Immature natural killer cell (primary cell): Measurements from ENCODE around the gene PIK3R6. TPM values are rescaled to one million over a fixed set of nuclear protein-coding genes. Genes with fewer than 3 reads are reported as not detected.
"Not testable (repeated sequence)": the region's sequence is repeated elsewhere in the genome, so short reads cannot be mapped to it uniquely, and the experiment has no call there.

ENCODE experiments used
- DNase-seq, 3 donors: peaks; one replicate each; pipeline ENCODE4 v3.0.0; 2022; ENCODE audit warnings: mixed read lengths in 1 of 3
- H3K27ac Mint-ChIP-seq, 6 donors: one replicate each; pipeline ENCODE4 v1.8.0; 2020; ENCODE audit warnings: mixed read lengths in 6 of 6, mild to moderate bottlenecking in 5 of 6, inconsistent platforms in 4 of 6, moderate library complexity in 3 of 6
- H3K27me3 Mint-ChIP-seq, 3 donors: one replicate each; pipeline ENCODE4 v1.8.0; 2020 to 2021; ENCODE audit warnings: low read depth in 3 of 3, mild to moderate bottlenecking in 3 of 3, mixed read lengths in 3 of 3, moderate library complexity in 3 of 3, inconsistent platforms in 1 of 3
- H3K36me3 Mint-ChIP-seq, 3 donors: one replicate each; pipeline ENCODE4 v1.8.0; 2020; ENCODE audit warnings: mixed read lengths in 3 of 3, inconsistent platforms in 2 of 3, mild to moderate bottlenecking in 2 of 3
- H3K4me1 Mint-ChIP-seq, 2 donors: one replicate each; pipeline ENCODE4 v1.8.0; 2020; ENCODE audit warnings: inconsistent platforms in 2 of 2, mild to moderate bottlenecking in 2 of 2, mixed read lengths in 2 of 2, moderate library complexity in 1 of 2
- H3K4me3 Mint-ChIP-seq, 5 donors: one replicate each; pipeline ENCODE4 v1.8.0; 2020; ENCODE audit warnings: mild to moderate bottlenecking in 5 of 5, mixed read lengths in 5 of 5, inconsistent platforms in 3 of 5, moderate library complexity in 3 of 5
- H3K9me3 Mint-ChIP-seq, 6 donors: one replicate each; pipeline ENCODE4 v1.8.0; 2020; ENCODE audit warnings: mild to moderate bottlenecking in 6 of 6, mixed read lengths in 6 of 6, inconsistent platforms in 4 of 6, moderate library complexity in 3 of 6
- polyA plus RNA-seq, 3 donors: library from polyadenylated mRNA; unstranded; fragments of 300-500 nt; fragmentation: Illumina TruSeq; gene quantifications; one replicate each; pipeline ENCODE4 v1.2.3, GENCODE V29; 2021

PIK3R6 gene
- polyA plus RNA-seq, 3 donors from 2014 or later = 0.18 to 0.57 TPM; not detected in 1

DNA sequence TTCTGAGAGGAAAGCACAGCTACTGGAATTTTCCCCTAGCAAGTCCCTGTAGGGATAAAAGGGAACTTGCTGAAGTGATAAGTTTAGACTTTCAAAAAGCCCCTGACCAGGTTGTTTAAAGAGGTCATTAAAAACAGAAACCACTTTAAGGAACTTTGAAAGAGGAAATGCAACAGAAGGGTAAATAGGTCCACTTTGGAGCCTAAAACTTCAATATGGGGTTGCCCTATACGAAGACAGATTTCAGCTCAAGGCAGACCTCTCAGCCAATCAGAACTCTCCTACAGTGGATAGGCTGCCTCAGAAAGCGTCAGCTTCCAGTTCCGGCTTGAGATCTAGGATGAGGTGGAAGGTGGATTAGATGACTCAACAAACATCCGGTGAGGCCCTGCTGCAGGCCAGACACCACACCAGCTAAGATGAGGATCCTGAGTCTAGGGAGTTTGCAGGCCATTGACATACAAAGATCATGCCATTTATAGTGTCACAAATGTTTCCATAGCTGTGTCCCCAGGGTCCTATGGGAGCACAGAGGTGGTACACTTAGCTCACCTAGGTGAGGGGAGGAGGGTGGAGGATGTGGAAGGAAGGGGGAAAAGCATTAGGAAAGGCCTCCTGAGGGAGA, 60.4 kb downstream of the PIK3R6 start:
- Mint-ChIP-seq H3K27ac (peak overlapping the region in 2 of 6 donors; percentile 55 to 61), H3K36me3 (peaks cover 14 to 34% (median 22%) of the 10 kb centered on the region in 3 donors), H3K4me3 (no peak overlapping the region)

DNA sequence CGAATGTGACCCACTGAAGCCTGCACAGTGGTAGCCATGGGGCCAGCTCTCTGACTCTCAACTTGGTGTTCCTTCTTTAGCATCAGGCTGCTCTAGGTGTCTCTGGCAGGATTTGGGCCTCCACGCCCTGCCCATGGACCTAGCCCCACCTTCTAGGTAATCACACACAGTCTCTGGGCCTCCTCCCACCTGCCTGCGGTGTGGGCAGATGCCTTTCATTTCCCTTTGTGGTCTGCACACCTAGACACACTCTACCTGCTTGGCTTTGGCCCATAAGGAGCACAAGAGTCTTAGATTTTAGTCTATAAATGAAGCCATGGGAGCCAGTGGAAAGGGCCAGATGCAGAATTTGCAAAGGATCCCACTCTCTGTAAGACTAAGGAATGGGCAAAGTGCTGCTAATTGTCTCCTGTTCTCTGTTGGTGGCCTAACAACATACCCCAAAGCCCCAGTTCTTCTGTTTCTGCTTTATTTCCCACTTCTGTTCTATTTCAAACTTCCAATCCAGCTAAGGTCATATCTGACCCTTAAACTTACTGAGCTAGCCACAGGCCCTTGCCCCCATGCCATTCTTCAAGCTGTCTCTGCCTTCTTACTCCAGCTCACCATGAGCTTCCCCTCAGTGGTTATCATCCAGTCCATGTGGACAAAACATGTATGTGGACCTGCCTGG, 61.1 kb downstream of the PIK3R6 start:
- Mint-ChIP-seq H3K27me3 (peaks cover 0 to 4% (median 2%) of the 10 kb centered on the region in 3 donors), H3K9me3 (peaks cover 0 to 8% (median 2%) of the 10 kb centered on the region in 6 donors), H3K4me1 (no peaks in the 10 kb centered on the region), H3K27ac (peak overlapping the region in 2 of 6 donors; percentile 55 to 61), H3K4me3 (no peak overlapping the region), H3K36me3 (peaks cover 8 to 27% (median 17%) of the 10 kb centered on the region in 3 donors)
- no peak for DNase-seq

More for the DNA sequence above, 60.4 kb downstream of the PIK3R6 start:
- Mint-ChIP-seq H3K9me3 (peaks cover 0 to 15% (median 4%) of the 10 kb centered on the region in 6 donors), H3K27me3 (peaks cover 0 to 5% (median 2%) of the 10 kb centered on the region in 3 donors), H3K4me1 (no peaks in the 10 kb centered on the region)
- DNase-seq = peak in 1 of 3 donors; percentile 7

DNA sequence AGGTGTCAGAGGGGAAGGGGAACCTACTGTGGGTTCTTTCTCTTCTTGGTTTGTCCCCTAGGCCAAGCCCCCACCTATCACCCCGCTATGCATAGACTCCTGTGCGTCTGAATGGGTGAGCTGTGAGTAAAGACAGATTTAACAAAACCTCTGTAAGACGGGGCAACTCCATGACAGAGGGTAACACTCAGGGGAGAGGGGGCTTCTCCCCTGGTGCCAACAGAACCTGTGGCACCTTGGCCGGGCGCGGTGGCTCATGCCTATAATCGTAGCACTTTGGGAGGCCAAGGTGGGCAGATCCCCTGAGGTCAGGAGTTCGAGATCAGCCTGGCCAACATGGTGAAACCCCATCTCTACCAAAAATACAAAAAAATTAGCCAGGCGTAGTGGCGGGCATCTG, 62.1 kb downstream of the PIK3R6 start:
- not testable (repeated sequence) for H3K9me3 Mint-ChIP-seq, H3K27ac Mint-ChIP-seq, DNase-seq, H3K4me3 Mint-ChIP-seq, H3K4me1 Mint-ChIP-seq, H3K27me3 Mint-ChIP-seq
- H3K36me3 Mint-ChIP-seq = peaks cover 6 to 25% (median 14%) of the 10 kb centered on the region in 3 donors

DNA sequence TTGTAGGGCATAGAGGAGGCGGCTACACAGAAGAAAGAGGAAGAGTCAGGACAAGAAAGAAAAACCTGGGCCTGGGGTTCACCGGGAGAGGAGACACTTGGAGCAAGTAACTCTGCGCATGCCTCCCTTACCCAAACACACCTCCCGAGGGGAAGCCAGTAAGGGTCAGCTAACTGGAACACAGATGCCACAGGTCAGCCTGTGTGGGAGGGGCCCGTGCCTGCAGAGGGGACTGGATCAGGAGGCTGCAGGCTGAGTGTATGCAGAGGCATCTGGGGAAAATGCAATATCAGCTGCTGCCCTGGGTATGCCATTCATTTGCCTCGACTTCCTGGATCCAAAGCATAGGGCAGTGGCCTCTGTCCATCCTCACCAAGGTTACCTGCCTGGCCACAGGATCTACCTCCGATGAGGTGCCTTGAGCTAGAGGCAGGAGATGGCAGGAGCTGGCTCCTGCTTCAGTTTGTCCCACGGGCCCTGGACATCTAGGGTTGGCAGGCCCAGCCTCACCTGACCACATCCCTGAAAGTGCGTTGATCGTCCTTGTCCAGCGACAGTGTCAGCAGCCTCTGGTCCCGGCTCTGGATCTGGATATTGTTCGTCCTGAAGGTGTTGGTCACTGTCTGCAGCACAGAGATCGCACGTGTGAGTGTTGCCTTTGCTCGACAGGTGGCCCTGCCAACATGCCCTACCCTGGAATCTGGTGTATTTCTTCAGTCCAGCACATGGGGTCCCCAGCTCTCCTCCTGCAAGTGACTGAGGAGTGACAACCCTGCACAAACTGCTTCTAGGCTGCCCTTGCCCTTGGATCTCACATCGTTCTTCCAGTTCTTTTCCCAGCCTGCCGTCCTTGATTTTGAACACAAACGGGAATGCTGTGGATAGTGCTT, 63.7 kb downstream of the PIK3R6 start:
- Mint-ChIP-seq H3K4me3 (no peak overlapping the region), H3K27me3 (peaks cover 0 to 4% (median 0%) of the 10 kb centered on the region in 3 donors), H3K27ac (no peak overlapping the region), H3K36me3 (peaks cover 0 to 19% (median 4%) of the 10 kb centered on the region in 3 donors), H3K4me1 (no peaks in the 10 kb centered on the region), H3K9me3 (peaks cover 0 to 2% (median 0%) of the 10 kb centered on the region in 6 donors)
- DNase-seq = no peak

DNA sequence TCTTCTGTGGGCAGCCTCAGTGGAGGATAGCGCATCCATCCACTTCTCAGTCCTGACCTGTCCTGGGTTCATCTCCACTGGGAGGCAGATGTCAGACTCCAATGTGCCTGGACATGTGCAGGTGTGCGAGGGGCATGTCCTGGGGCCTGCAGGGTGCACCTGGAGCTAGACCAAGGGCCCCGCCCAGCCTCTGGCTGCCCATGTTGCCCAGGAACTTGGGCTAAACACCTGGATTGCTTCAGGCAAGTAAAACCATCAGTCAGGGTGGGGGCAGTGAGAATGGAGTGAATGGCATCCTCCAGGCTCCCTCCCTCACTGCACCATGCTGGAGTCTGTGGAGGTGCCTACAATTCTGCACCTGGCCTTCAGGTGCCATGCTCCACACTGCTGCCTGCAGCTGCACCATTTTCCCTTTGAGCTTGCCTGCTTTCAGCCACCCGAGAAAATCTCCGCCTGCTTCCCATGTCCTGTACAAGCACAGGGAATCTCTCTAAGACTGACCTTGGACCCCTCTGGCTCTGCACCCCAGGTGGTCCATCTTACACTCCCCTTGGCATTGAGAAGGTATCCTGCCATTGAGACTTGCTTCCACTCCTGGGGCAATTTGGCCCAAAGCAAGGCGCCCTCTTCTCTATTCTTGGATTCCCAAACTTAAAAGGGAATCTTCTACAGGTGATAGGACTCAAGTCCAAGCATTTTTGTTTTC, 66.2 kb downstream of the PIK3R6 start:
- DNase-seq = no peak
- Mint-ChIP-seq H3K27me3 (peaks cover 0 to 3% (median 0%) of the 10 kb centered on the region in 3 donors), H3K27ac (no peak overlapping the region), H3K9me3 (no peaks in the 10 kb centered on the region), H3K4me1 (no peaks in the 10 kb centered on the region), H3K4me3 (no peak overlapping the region), H3K36me3 (peaks cover 0 to 5% (median 0%) of the 10 kb centered on the region in 3 donors)

DNA sequence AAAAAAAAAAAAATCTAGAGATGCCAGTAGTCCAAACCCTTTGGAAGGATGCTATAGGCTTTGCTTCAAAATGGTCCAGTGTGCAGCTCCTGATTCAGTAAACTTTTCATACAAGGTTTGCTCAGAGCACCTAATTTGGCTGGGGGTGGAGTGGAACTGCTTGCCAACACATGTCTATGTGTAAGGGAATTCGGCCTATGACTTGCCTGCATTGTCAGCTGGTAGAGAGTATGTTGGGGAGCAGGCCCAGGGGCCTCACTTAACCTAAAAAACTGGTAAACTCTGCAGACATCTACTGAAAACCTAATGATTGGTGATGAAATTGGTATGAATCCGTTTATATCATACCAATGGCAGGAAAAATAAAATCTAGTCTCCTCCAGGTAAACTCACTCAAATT, 66.8 kb downstream of the PIK3R6 start:
- no peaks in the 10 kb centered on the region for H3K4me1 Mint-ChIP-seq
- no peak overlapping the region for H3K27ac Mint-ChIP-seq
- H3K36me3 Mint-ChIP-seq = peaks cover 0 to 5% (median 0%) of the 10 kb centered on the region in 3 donors
- no peak for DNase-seq
- H3K4me3 Mint-ChIP-seq = no peak overlapping the region
- H3K9me3 Mint-ChIP-seq = no peaks in the 10 kb centered on the region
- H3K27me3 Mint-ChIP-seq = peaks cover 0 to 3% (median 0%) of the 10 kb centered on the region in 3 donors

DNA sequence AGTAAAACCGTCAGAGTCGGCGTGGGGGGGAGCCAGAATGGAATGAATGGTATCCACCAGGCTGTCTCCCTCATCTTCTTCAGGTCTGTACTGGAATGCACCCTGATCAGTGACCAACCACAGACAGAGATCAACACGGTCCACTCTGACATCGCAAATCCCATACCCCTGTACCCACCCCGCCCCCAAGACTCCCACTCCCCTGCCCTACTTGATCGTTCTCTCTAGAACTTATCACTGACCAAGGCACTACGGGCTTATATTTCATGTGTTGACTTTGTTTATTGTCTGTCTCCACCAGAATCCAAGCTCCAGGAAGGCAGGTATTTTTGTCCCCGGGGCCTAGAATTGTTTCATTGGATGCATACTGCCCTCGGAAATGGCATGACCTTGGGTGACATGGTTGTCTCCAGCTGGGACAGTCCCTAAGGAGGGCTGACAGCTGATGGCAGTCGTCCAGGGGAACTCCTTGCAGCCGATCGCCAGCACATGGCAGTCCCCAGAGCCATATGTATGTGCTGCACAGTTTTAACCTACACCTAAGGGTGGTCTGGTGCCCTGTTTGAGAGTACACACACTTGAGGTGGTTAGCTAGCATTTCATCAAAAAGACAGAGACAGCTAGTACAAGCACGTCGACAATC, 67.8 kb downstream of the PIK3R6 start:
- no peak overlapping the region for H3K27ac Mint-ChIP-seq
- peaks cover 0 to 5% (median 0%) of the 10 kb centered on the region in 3 donors for H3K36me3 Mint-ChIP-seq
- no peaks in the 10 kb centered on the region for H3K4me1 Mint-ChIP-seq
- H3K4me3 Mint-ChIP-seq = no peak overlapping the region
- H3K27me3 Mint-ChIP-seq = peaks cover 0 to 5% (median 0%) of the 10 kb centered on the region in 3 donors
- no peak for DNase-seq
- no peaks in the 10 kb centered on the region for H3K9me3 Mint-ChIP-seq

DNA sequence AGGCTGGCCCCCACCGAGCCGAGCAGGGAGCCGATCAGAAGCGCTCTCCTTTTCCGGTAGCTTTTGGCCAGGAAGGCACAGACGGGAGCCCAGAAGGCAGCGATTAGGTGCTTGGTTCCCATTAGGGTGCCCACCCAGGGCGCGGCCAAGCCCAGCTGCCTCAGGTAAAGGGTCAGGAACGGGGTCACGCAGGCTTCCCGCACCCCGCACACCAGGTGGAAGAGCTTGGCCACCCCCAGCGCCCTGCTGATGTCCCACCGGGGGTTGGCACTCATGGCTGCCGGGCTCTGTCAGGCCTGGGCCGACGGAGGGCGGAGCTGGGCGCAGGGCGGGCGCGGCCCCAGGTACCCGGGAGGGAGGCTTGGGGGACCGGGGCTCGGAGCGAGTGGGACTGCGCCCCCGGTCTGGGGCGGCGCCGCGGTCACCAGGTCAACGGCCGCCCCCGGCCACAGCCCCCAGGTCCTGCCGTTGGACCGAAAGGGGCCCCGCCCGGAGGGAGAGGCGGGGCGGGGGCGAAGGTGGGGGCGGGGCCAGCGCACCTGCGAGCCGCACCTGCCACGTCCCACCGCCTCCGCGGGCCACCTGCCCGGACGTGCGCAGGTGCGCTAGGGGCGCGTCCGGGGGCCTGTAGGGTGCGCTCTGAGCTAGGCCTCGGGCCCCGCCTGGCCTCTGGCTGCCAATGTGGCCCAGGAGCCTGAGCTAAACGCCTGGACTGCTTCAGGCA, 68.5 kb downstream of the PIK3R6 start, which contains the start of gene MFSD6L:
Gene MFSD6L, minus strand, starts transcription at position 520 of the 724 bp plus-strand sequence. Its CDS starts 245 bp downstream, at position 275.
- Mint-ChIP-seq H3K27ac (no peak within 1 kb of the TSS), H3K27me3 (peaks cover 0 to 5% (median 0%) of the 10 kb centered on the region in 3 donors), H3K4me3 (no peak within 1 kb of the TSS), H3K9me3 (peaks cover 0 to under 1% (median 0%) of the 10 kb centered on the region in 6 donors), H3K4me1 (no peaks in the 10 kb centered on the region), H3K36me3 (peaks cover 0 to under 1% (median 0%) of the 10 kb centered on the region in 3 donors)
- no peak for DNase-seq

DNA sequence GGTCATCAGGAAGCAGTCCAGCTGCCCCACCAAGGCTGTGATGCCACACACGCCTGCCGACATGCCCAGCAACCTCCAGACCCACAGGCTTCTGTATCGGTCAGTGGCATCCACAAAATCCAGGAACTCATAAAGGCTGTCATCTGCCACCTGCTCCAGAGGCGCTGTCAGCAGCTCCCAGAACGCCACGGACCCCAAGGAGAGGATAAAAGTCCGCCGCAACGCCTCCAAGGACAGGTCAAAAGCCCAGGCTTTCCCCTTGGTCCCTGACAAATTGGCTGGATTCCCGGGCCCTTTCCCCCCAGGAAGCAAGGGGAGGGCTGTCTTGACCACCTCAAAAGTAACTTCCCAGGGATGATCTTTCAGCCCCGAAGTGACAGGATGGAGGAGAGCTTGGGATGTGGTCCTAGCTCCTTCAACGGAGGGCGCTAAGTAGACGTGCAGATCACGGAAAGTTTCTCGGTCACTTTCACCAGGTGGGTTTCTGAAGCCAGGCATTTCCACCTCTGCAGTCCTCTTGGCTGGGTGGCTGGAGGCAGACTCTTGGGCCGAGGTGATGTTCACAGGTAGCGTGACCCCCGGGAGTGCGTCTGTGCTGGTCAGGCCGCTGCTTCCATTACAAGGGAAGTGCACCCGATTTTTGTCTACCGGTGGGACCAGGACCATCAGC, 69.2 kb downstream of the PIK3R6 start:
- H3K9me3 Mint-ChIP-seq = peaks cover 0 to 5% (median 0%) of the 10 kb centered on the region in 6 donors
- H3K4me1 Mint-ChIP-seq = no peaks in the 10 kb centered on the region
- no peak overlapping the region for H3K27ac Mint-ChIP-seq
- H3K4me3 Mint-ChIP-seq = no peak overlapping the region
- DNase-seq = no peak
- no peaks in the 10 kb centered on the region for H3K36me3 Mint-ChIP-seq
- H3K27me3 Mint-ChIP-seq = peaks cover 0 to 5% (median 0%) of the 10 kb centered on the region in 3 donors

DNA sequence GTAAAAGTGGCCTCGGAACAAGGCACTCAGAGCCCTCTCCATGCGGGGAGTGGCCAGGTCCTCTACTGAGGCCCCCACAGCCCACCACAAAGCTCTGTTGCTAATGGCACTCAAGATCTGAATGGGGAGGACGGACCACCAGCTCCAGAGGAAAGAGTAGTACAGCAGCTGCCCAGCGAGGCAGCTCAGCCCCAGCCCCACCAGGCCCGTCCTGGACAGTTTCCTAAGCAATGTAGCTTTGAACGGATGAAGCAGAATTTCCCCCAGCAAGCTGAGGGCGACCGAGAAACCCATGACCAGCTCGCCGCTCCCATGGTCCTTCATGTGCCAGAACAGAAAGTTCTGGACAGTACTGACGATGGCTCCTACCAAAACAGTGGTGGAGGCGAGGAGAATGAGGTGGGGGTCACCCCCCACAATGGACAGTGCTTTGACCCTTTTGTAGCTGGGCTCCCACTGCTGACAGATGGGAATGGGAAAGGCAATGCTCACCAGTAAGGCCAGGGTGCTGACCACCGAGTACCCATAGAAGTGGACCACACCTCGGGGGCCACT, 69.8 kb downstream of the PIK3R6 start:
- peaks cover 0 to 5% (median 0%) of the 10 kb centered on the region in 3 donors for H3K27me3 Mint-ChIP-seq
- no peak overlapping the region for H3K27ac Mint-ChIP-seq
- no peak for DNase-seq
- H3K9me3 Mint-ChIP-seq = peaks cover 0 to 5% (median 0%) of the 10 kb centered on the region in 6 donors
- H3K4me1 Mint-ChIP-seq = no peaks in the 10 kb centered on the region
- no peaks in the 10 kb centered on the region for H3K36me3 Mint-ChIP-seq
- H3K4me3 Mint-ChIP-seq = no peak overlapping the region

DNA sequence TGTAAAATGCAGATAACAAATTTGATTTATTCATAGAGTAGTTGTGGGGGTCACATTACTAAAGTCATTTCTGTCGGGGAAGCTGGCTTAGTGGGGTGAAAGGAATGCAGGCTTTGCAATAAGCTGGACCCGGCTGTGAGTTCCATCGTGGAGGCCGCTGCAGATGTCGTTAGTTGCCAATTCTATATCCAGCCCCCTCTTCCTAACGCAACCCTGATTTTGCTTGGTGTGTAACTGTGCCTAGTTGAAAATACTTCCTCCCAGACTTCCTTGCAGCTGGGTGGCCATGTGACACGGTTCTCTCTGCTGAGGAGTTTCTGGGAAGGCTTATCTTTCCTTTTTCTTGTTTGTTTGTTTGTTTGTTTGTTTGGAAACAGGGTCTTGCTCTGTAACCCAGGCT, 72.8 kb downstream of the PIK3R6 start:
- peaks cover 0 to 12% (median under 1%) of the 10 kb centered on the region in 3 donors for H3K27me3 Mint-ChIP-seq

More for the DNA sequence above, 72.8 kb downstream of the PIK3R6 start:
- H3K27ac Mint-ChIP-seq = no peak overlapping the region
- peaks cover 0 to 7% (median 5%) of the 10 kb centered on the region in 6 donors for H3K9me3 Mint-ChIP-seq
- DNase-seq = no peak
- no peaks in the 10 kb centered on the region for H3K4me1 Mint-ChIP-seq
- H3K4me3 Mint-ChIP-seq = no peak overlapping the region
- H3K36me3 Mint-ChIP-seq = peaks cover 0 to 3% (median 0%) of the 10 kb centered on the region in 3 donors
